B cell (primary cell): ENCODE measurements around the gene TSSK6. TPM values are rescaled to one million over a fixed set of nuclear protein-coding genes. Genes with fewer than 3 reads are reported as not detected.
A peak's percentile ranks its signal among the peaks of the same experiment; 100 is the strongest.

Experiments used
- ATAC-seq: fragments of 200-7000 bp; cut with Tn5 transposase; one replicate; pipeline ENCODE4 v1.10.0; 2021; ENCODE audit warnings: low read depth, mild to moderate bottlenecking, moderate number of reproducible peaks, moderate library complexity
- CTCF ChIA-PET: fragments of 350-600 bp; sonication (Branson Sonifier 250); formaldehyde crosslinking; loops from one replicate; lab custom pipeline; 2021; ENCODE audit warnings: antibody characterized with exemption, inconsistent platforms; lab: Charles Lee
- POLR2A ChIA-PET: fragments of 350-600 bp; sonication (Branson Sonifier 250); formaldehyde crosslinking; loops from one replicate; lab custom pipeline; 2021; ENCODE audit warnings: antibody characterized with exemption; lab: Charles Lee
- DNase-seq: peaks from one replicate; pipeline ENCODE4 v3.0.0; 2013
- H2AFZ ChIP-seq: 2 replicates; pipeline ENCODE4 v1.6.1; 2012; ENCODE audit warnings: mild to moderate bottlenecking, low read depth, low read length; ENCODE audit not compliant: insufficient read depth, poor library complexity, severe bottlenecking
- H3K27ac ChIP-seq, 2 donors: 1 replicate in 1 of 2; 2 replicates in 1 of 2; pipeline ENCODE4 v1.5.1; 2012 to 2013; ENCODE audit warnings: low read length in 2 of 2, mild to moderate bottlenecking in 2 of 2, moderate library complexity in 1 of 2
- H3K27me3 ChIP-seq, 4 experiments: fragments of 200-600 bp in 1 of 4; sonication (generic) in 1 of 4; replicated peaks in 1 of 4; 1 replicate in 2 of 4; 2 replicates in 2 of 4; pipeline versions ENCODE4 v1.6.1 to v1.7.0; 2013 to 2016; ENCODE audit warnings: low read length in 3 of 4, mild to moderate bottlenecking in 2 of 4, mixed read lengths in 1 of 4, moderate library complexity in 1 of 4; ENCODE audit not compliant: insufficient read depth in 4 of 4, control insufficient read depth in 3 of 4; ENCODE audit errors: control extremely low read depth in 1 of 4
- H3K36me3 ChIP-seq, 2 experiments: replicated peaks in 1 of 2; 1 replicate in 1 of 2; 2 replicates in 1 of 2; pipeline versions ENCODE4 v1.6.1 to v1.7.1; 2013; ENCODE audit warnings: low read length in 1 of 2; ENCODE audit not compliant: insufficient read depth in 2 of 2, control insufficient read depth in 1 of 2; ENCODE audit errors: control extremely low read depth in 1 of 2, extremely low read depth in 1 of 2
- H3K4me1 ChIP-seq, 2 donors: fragments of 200-600 bp in 1 of 2; sonication (generic) in 1 of 2; 1 replicate in 1 of 2; 2 replicates in 1 of 2; pipeline versions ENCODE4 v1.5.1 to v1.6.1; 2013 to 2017; ENCODE audit warnings: low read length in 2 of 2; ENCODE audit not compliant: control insufficient read depth in 2 of 2, insufficient read depth in 2 of 2
- H3K4me2 ChIP-seq: replicated peaks from 2 replicates; pipeline ENCODE3; 2012; ENCODE audit warnings: mild to moderate bottlenecking, low read depth, low read length; ENCODE audit not compliant: poor library complexity, severe bottlenecking
- H3K4me3 ChIP-seq, 5 experiments: fragments of 200-600 bp in 1 of 5; sonication (generic) in 1 of 5; 1 replicate in 3 of 5; 2 replicates in 2 of 5; pipeline versions ENCODE4 v1.5.1 to v1.7.0; 2011 to 2016; ENCODE audit warnings: low read length in 4 of 5, mild to moderate bottlenecking in 4 of 5, low read depth in 2 of 5, control low read depth in 1 of 5, moderate library complexity in 1 of 5; ENCODE audit not compliant: insufficient read depth in 1 of 5; ENCODE audit errors: control extremely low read depth in 1 of 5, extremely low read depth in 1 of 5
- H3K79me2 ChIP-seq: fragments of 200-600 bp; sonication (generic); one replicate; pipeline ENCODE4 v1.6.0; 2016; ENCODE audit warnings: low read length; ENCODE audit not compliant: control insufficient read depth, insufficient read depth
- H3K9ac ChIP-seq: fragments of 200-600 bp; sonication (generic); 2 replicates; pipeline ENCODE4 v1.6.1; 2017; ENCODE audit warnings: mild to moderate bottlenecking, low read length, moderate library complexity
- H3K9me3 ChIP-seq, 3 donors: one replicate each; pipeline versions ENCODE4 v1.6.1 to v1.7.1; 2013; ENCODE audit warnings: low read length in 2 of 3; ENCODE audit not compliant: control insufficient read depth in 2 of 3, insufficient read depth in 1 of 3; ENCODE audit errors: control extremely low read depth in 1 of 3
- H4K20me1 ChIP-seq: 2 replicates; pipeline ENCODE4 v1.6.0; 2012; ENCODE audit warnings: mild to moderate bottlenecking, low read length; ENCODE audit not compliant: insufficient read depth, control insufficient read depth, poor library complexity, severe bottlenecking
- H3K27ac Mint-ChIP-seq: one replicate; pipeline ENCODE4 v1.8.0; 2021; ENCODE audit warnings: mixed read lengths
- H3K27me3 Mint-ChIP-seq: one replicate; pipeline ENCODE4 v1.8.0; 2021; ENCODE audit warnings: mixed read lengths
- H3K4me1 Mint-ChIP-seq: one replicate; pipeline ENCODE4 v1.8.0; 2021; ENCODE audit warnings: mixed read lengths
- H3K4me3 Mint-ChIP-seq: one replicate; pipeline ENCODE4 v1.8.0; 2021; ENCODE audit warnings: mixed read lengths
- H3K9me3 Mint-ChIP-seq: one replicate; pipeline ENCODE4 v1.8.0; 2022; ENCODE audit warnings: mixed read lengths; ENCODE audit not compliant: insufficient read depth
- CTCF ChIP-seq: fragments of 200-600 bp; IDR thresholded peaks from one replicate; pipeline ENCODE4 v1.8.0; 2022; ENCODE audit warnings: antibody characterized with exemption, mild to moderate bottlenecking
- EZH2 ChIP-seq: IDR thresholded peaks from 2 replicates; pipeline ENCODE4 v1.6.1; 2012; ENCODE audit warnings: borderline replicate concordance, low read depth, mild to moderate bottlenecking, moderate library complexity, low read length; ENCODE audit not compliant: insufficient read depth, poor library complexity, severe bottlenecking
- WGBS: methylation state at CpG from one replicate; pipeline ENCODE4 v1.1.5; 2013; ENCODE audit warnings: missing lambda C conversion rate; ENCODE audit not compliant: insufficient coverage; 5-methylcytosine and 5-hydroxymethylcytosine counted together
- intact Hi-C: fragments of 100-400 bp; cut with micrococcal nuclease; formaldehyde crosslinking; loops from one replicate; pipeline ENCODE4 v1.10.0; 2022
- polyA plus RNA-seq: library from polyadenylated mRNA; depleted of rRNA; stranded (reverse); fragments of >200 nt; gene quantifications from 2 replicates; pipeline ENCODE4 v1.2.3, GENCODE V29; 2012
- total RNA-seq, 2 donors: library from RNA; stranded (reverse); fragments of 120-200 nt in 1 of 2; gene quantifications; 1 replicate in 1 of 2; 2 replicates in 1 of 2; pipeline versions ENCODE4 v1.2.3 to v1.2.4, GENCODE V29; 2013 to 2022

TSSK6 gene
- total and polyA plus RNA-seq, 2 donors (not counting 1 experiment from before 2014, with no cell fraction given), result 8.9 to 9.6 TPM

GRCh38 chr19:19487950-19488874 is 27.1 kb downstream of the TSSK6 start:
- peak overlapping the region in 1 of 5 experiments; percentile 32 for H3K4me3 ChIP-seq
- peaks cover 59% of the 10 kb centered on the region for H3K4me1 Mint-ChIP-seq
- WGBS, result 93% methylated on average over 17 of the region's 20 CpGs

More at GRCh38 chr19:19487950-19488874, 27.1 kb downstream of the TSSK6 start:
- Histone ChIP-seq H4K20me1 (peaks cover 7% of the 10 kb centered on the region), H3K9ac (peak overlapping the region; percentile 41), H3K27ac (peak overlapping the region; percentile 79 to 81), H3K36me3 (peaks cover 0 to 26% of the 10 kb centered on the region in 2 experiments), H3K4me2 (peak overlapping the region; percentile 64), H3K9me3 (no peaks in the 10 kb centered on the region), H3K27me3 (no peaks in the 10 kb centered on the region), H3K4me1 (peaks cover 37 to 53% of the 10 kb centered on the region in 2 donors), H2AFZ (peak overlapping the region; percentile 61), H3K79me2 (peaks cover 64% of the 10 kb centered on the region)
- POLR2A ChIA-PET, result interaction anchor here (0.6 to 3.0 kb wide), 5 partner anchors 81 to 192 kb away, joined by 3 to 13 read pairs (median 5); no protein-coding TSS in a partner anchor
- Mint-ChIP-seq H3K27me3 (no peaks in the 10 kb centered on the region), H3K4me3 (peak overlapping the region; percentile 10), H3K9me3 (no peaks in the 10 kb centered on the region), H3K27ac (peak overlapping the region; percentile 98)
- no peak for DNase-seq
- no peak for ATAC-seq
- TF ChIP-seq CTCF, result no peak
- TF ChIP-seq EZH2, result no peak
- intact Hi-C loops, result loop anchor here (5.0 kb wide), 1 partner anchor 46 kb away; no protein-coding TSS in a partner anchor
- CTCF ChIA-PET, result interaction anchor here (1.0 to 9.6 kb wide), 9 partner anchors 8 to 122 kb away, joined by 3 to 301 read pairs (median 12); partner anchors contain the start of gene GATAD2A
